HepG2 (cell line): ENCODE results near the gene RIIAD1. TPM values are rescaled to one million over a fixed set of nuclear protein-coding genes. Genes with fewer than 3 reads are reported as not detected.

ENCODE experiments used
- DPF2 ChIP-seq: sonication (generic); formaldehyde crosslinking; IDR thresholded peaks from 2 replicates; pipeline ENCODE4 v1.4.0; 2020; ENCODE audit warnings: mild to moderate bottlenecking, low read depth, missing genetic modification reagents, borderline replicate concordance
- HIVEP1 ChIP-seq: sonication (generic); formaldehyde crosslinking; IDR thresholded peaks from 2 replicates; pipeline ENCODE4 v1.4.0; 2020; ENCODE audit warnings: mild to moderate bottlenecking, missing genetic modification reagents
- HNF4A ChIP-seq: sonication (generic); formaldehyde crosslinking; IDR thresholded peaks from 2 replicates; pipeline ENCODE4 v1.4.0; 2020; ENCODE audit warnings: missing genetic modification reagents
- MXI1 ChIP-seq: IDR thresholded peaks from 3 replicates; pipeline ENCODE4 v1.6.1; 2012; ENCODE audit warnings: low read depth, low read length, inconsistent platforms, borderline replicate concordance
- PHF21A ChIP-seq: sonication (generic); formaldehyde crosslinking; IDR thresholded peaks from 2 replicates; pipeline ENCODE4 v1.5.0; 2020; ENCODE audit warnings: mild to moderate bottlenecking, missing genetic modification reagents
- PHF8 ChIP-seq: sonication (generic); formaldehyde crosslinking; IDR thresholded peaks from 2 replicates; pipeline ENCODE4 v1.5.0; 2020; ENCODE audit warnings: missing genetic modification reagents
- TOE1 ChIP-seq: sonication (generic); formaldehyde crosslinking; IDR thresholded peaks from 2 replicates; pipeline ENCODE4 v1.4.0; 2020; ENCODE audit warnings: mild to moderate bottlenecking, missing genetic modification reagents
- ZBTB42 ChIP-seq: sonication (generic); formaldehyde crosslinking; IDR thresholded peaks from 2 replicates; pipeline ENCODE4 v1.5.0; 2020; ENCODE audit warnings: mild to moderate bottlenecking, missing genetic modification reagents
- ZNF451 ChIP-seq: sonication (generic); formaldehyde crosslinking; IDR thresholded peaks from 2 replicates; pipeline ENCODE4 v1.5.0; 2020; ENCODE audit warnings: mild to moderate bottlenecking, missing genetic modification reagents
- ZNF790 ChIP-seq: sonication (generic); formaldehyde crosslinking; IDR thresholded peaks from 2 replicates; pipeline ENCODE4 v1.8.0; 2022; ENCODE audit warnings: missing genetic modification reagents, mild to moderate bottlenecking, borderline replicate concordance
- ZSCAN31 ChIP-seq: sonication (generic); formaldehyde crosslinking; IDR thresholded peaks from 2 replicates; pipeline ENCODE4 v1.5.0; 2020; ENCODE audit warnings: low read depth, mild to moderate bottlenecking, missing genetic modification reagents
- polyA plus RNA-seq, 8 experiments: library from polyadenylated mRNA; depleted of rRNA in 3 of 8; stranded (reverse) in 7 of 8; unstranded in 1 of 8; fragments of >200 nt; fragmentation: Illumina TruSeq in 4 of 8; extraction: Trizol in 4 of 8; gene quantifications; 2 replicates each; pipeline versions ENCODE4 v1.2.1 to v1.2.3, GENCODE V29; 2011 to 2016; ENCODE audit warnings: low read depth in 4 of 8, missing spikeins in 1 of 8, mixed read lengths in 1 of 8; ENCODE audit not compliant: insufficient read depth in 1 of 8
- total RNA-seq, 5 experiments: library from RNA; depleted of rRNA; stranded (reverse); fragments of >200 nt; fragmentation: Illumina TruSeq; extraction: Trizol; gene quantifications; 2 replicates each; pipeline ENCODE4 v1.2.3, GENCODE V29; 2016; ENCODE audit warnings: low read depth in 1 of 5
- TF ChIP-seq, protein P1 (sequence below): sonication (generic); formaldehyde crosslinking; IDR thresholded peaks from 2 replicates; pipeline ENCODE4 v1.5.0; 2020; ENCODE audit warnings: mild to moderate bottlenecking, missing genetic modification reagents
- TF ChIP-seq, protein P2 (sequence below): sonication (generic); formaldehyde crosslinking; conservative IDR thresholded peaks from 2 replicates; pipeline ENCODE4 v1.4.0; 2020; ENCODE audit warnings: missing genetic modification reagents
- TF ChIP-seq, protein P3 (sequence below): sonication (generic); formaldehyde crosslinking; IDR thresholded peaks from 2 replicates; pipeline ENCODE4 v1.9.0; 2021; ENCODE audit warnings: mild to moderate bottlenecking, missing genetic modification reagents
- TF ChIP-seq, protein P4 (sequence below): sonication (generic); formaldehyde crosslinking; IDR thresholded peaks from 2 replicates; pipeline ENCODE4 v1.4.0; 2020; ENCODE audit warnings: missing genetic modification reagents

The RIIAD1 gene
- total and polyA plus RNA-seq, 2 of the 13 experiments (the other 11 are each of a cell fraction or from before 2014, with no cell fraction given), result not detected

DNA sequence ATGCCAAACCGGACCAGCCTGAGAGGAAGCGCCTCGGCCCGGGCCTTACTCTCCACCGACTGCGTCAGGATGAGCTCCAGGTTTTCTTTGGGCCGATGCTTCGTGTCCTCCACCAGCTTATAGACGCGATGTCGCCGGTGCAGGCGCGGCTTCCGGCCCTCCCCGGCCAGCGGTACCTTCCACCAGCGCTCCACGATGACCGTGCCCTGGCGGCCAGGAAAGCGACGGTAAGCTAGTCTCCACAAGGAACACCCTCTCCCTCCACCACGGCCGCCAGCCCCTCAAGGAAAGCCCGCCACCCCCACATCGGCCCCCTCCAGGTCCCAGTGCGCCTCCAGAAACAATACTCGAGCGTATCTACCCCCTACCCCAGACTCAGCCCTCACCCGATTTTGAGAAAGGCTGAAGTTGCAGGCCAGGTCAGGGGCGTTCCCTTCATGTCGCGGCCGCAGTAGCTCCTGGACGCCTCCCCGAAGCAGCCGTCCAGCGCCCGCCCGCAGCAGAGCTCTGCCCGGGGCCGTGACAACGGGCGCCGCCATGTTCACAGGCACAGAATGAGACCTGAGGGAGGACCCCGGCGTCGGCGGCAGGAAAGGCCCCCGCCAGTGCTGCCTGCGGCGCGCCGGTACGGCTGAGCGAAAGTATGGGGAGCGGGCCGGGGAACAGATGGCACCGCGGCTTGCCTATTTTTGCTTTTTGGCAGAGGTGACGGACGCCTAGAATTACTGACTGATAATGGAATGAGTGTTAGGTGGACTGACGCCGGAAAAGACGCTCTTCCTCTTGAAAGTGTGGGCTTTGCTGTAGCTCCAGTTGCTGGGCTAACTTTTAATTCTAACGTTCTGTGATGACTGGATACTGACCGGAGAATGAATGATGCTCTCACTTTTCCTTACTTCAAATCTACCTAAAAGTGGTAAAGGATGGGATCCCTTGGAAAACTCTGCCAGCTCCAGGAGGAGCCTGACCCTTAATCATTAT lies 41.9 kb downstream of the RIIAD1 start, which contains the start of gene MRPL9 (continued):
- TF ChIP-seq, protein P1, sequence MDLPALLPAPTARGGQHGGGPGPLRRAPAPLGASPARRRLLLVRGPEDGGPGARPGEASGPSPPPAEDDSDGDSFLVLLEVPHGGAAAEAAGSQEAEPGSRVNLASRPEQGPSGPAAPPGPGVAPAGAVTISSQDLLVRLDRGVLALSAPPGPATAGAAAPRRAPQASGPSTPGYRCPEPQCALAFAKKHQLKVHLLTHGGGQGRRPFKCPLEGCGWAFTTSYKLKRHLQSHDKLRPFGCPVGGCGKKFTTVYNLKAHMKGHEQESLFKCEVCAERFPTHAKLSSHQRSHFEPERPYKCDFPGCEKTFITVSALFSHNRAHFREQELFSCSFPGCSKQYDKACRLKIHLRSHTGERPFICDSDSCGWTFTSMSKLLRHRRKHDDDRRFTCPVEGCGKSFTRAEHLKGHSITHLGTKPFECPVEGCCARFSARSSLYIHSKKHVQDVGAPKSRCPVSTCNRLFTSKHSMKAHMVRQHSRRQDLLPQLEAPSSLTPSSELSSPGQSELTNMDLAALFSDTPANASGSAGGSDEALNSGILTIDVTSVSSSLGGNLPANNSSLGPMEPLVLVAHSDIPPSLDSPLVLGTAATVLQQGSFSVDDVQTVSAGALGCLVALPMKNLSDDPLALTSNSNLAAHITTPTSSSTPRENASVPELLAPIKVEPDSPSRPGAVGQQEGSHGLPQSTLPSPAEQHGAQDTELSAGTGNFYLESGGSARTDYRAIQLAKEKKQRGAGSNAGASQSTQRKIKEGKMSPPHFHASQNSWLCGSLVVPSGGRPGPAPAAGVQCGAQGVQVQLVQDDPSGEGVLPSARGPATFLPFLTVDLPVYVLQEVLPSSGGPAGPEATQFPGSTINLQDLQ (CRISPR knock-in tag), result no peak
- TF ChIP-seq, protein P2, sequence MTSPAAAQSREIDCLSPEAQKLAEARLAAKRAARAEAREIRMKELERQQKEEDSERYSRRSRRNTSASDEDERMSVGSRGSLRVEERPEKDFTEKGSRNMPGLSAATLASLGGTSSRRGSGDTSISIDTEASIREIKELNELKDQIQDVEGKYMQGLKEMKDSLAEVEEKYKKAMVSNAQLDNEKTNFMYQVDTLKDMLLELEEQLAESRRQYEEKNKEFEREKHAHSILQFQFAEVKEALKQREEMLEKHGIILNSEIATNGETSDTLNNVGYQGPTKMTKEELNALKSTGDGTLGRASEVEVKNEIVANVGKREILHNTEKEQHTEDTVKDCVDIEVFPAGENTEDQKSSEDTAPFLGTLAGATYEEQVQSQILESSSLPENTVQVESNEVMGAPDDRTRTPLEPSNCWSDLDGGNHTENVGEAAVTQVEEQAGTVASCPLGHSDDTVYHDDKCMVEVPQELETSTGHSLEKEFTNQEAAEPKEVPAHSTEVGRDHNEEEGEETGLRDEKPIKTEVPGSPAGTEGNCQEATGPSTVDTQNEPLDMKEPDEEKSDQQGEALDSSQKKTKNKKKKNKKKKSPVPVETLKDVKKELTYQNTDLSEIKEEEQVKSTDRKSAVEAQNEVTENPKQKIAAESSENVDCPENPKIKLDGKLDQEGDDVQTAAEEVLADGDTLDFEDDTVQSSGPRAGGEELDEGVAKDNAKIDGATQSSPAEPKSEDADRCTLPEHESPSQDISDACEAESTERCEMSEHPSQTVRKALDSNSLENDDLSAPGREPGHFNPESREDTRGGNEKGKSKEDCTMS (CRISPR knock-in tag), result no peak
- TF ChIP-seq ZBTB42 (CRISPR knock-in tag) (peak; percentile 84; the same call in 1 of the 2 replicates), ZSCAN31 (0 out of 2 replicates have a peak, but pooled peaks have one; percentile 71), DPF2 (CRISPR knock-in tag) (no peak), HIVEP1 (peak; percentile 68; the same call in 1 of the 2 replicates), PHF21A (CRISPR knock-in tag) (peak; percentile 81; the same call in 1 of the 2 replicates), PHF8 (CRISPR knock-in tag) (peak; percentile 96), HNF4A (peak; percentile 35; the same call in 1 of the 2 replicates), ZNF790 (CRISPR knock-in tag) (no peak), ZNF451 (CRISPR knock-in tag) (peak; percentile 67; the same call in 1 of the 2 replicates), MXI1 (peak; percentile 41; the same call in 1 of the 3 replicates), TOE1 (0 out of 2 replicates have a peak, but pooled peaks have one; percentile 24)
- TF ChIP-seq, protein P3, sequence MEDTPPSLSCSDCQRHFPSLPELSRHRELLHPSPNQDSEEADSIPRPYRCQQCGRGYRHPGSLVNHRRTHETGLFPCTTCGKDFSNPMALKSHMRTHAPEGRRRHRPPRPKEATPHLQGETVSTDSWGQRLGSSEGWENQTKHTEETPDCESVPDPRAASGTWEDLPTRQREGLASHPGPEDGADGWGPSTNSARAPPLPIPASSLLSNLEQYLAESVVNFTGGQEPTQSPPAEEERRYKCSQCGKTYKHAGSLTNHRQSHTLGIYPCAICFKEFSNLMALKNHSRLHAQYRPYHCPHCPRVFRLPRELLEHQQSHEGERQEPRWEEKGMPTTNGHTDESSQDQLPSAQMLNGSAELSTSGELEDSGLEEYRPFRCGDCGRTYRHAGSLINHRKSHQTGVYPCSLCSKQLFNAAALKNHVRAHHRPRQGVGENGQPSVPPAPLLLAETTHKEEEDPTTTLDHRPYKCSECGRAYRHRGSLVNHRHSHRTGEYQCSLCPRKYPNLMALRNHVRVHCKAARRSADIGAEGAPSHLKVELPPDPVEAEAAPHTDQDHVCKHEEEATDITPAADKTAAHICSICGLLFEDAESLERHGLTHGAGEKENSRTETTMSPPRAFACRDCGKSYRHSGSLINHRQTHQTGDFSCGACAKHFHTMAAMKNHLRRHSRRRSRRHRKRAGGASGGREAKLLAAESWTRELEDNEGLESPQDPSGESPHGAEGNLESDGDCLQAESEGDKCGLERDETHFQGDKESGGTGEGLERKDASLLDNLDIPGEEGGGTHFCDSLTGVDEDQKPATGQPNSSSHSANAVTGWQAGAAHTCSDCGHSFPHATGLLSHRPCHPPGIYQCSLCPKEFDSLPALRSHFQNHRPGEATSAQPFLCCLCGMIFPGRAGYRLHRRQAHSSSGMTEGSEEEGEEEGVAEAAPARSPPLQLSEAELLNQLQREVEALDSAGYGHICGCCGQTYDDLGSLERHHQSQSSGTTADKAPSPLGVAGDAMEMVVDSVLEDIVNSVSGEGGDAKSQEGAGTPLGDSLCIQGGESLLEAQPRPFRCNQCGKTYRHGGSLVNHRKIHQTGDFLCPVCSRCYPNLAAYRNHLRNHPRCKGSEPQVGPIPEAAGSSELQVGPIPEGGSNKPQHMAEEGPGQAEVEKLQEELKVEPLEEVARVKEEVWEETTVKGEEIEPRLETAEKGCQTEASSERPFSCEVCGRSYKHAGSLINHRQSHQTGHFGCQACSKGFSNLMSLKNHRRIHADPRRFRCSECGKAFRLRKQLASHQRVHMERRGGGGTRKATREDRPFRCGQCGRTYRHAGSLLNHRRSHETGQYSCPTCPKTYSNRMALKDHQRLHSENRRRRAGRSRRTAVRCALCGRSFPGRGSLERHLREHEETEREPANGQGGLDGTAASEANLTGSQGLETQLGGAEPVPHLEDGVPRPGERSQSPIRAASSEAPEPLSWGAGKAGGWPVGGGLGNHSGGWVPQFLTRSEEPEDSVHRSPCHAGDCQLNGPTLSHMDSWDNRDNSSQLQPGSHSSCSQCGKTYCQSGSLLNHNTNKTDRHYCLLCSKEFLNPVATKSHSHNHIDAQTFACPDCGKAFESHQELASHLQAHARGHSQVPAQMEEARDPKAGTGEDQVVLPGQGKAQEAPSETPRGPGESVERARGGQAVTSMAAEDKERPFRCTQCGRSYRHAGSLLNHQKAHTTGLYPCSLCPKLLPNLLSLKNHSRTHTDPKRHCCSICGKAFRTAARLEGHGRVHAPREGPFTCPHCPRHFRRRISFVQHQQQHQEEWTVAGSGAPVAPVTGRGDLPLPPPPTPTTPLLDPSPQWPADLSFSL (CRISPR knock-in tag), result no peak
- TF ChIP-seq, protein P4, sequence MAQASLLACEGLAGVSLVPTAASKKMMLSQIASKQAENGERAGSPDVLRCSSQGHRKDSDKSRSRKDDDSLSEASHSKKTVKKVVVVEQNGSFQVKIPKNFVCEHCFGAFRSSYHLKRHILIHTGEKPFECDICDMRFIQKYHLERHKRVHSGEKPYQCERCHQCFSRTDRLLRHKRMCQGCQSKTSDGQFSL (CRISPR knock-in tag), result peak; percentile 52; the same call in 1 of the 2 replicates
